ENCODE results near the gene AGAP1. TPM values are rescaled to one million over a fixed set of nuclear protein-coding genes. Genes with fewer than 3 reads are reported as not detected.

AGAP1 gene
- total RNA-seq, 1 donor from 2014 or later: 33.7 TPM

- no peak for TF ChIP-seq CTCF (IDR thresholded peaks at IDR 0.05; ENCODE audit: insufficient read depth, low read length, poor library complexity, severe bottlenecking)
- H3K27me3 ChIP-seq (ENCODE audit: control insufficient read depth, insufficient read depth, low read length): no peaks in the 10 kb centered on the region
- no peak overlapping the region for H3K4me3 ChIP-seq (ENCODE audit: low read depth, low read length)
- no peak for DNase-seq (ENCODE audit: low read depth)
- H3K36me3 ChIP-seq (ENCODE audit: control insufficient read depth, insufficient read depth, low read length): no peaks in the 10 kb centered on the region
These were observed 98.6 kb downstream of the AGAP1 start for GRCh38 chr2:235592430-235592829.

- no peaks in the 10 kb centered on the region for H3K27me3 ChIP-seq (ENCODE audit: control insufficient read depth, insufficient read depth, low read length)
- H3K4me3 ChIP-seq (ENCODE audit: low read depth, low read length): no peak overlapping the region
- TF ChIP-seq CTCF (IDR thresholded peaks at IDR 0.05; ENCODE audit: insufficient read depth, low read length, poor library complexity, severe bottlenecking): no peak
- H3K36me3 ChIP-seq (ENCODE audit: control insufficient read depth, insufficient read depth, low read length): no peaks in the 10 kb centered on the region
- no peak for DNase-seq (ENCODE audit: low read depth)
These were observed 99.0 kb downstream of the AGAP1 start for GRCh38 chr2:235592836-235593235.

- Histone ChIP-seq H3K36me3 (ENCODE audit: control insufficient read depth, insufficient read depth, low read length) (no peaks in the 10 kb centered on the region), H3K27me3 (ENCODE audit: control insufficient read depth, insufficient read depth, low read length) (no peaks in the 10 kb centered on the region), H3K4me3 (ENCODE audit: low read depth, low read length) (no peak overlapping the region)
- peak; percentile 51 for TF ChIP-seq CTCF (IDR thresholded peaks at IDR 0.05; ENCODE audit: insufficient read depth, low read length, poor library complexity, severe bottlenecking)
- no peak for DNase-seq (ENCODE audit: low read depth)
These were observed 100.2 kb downstream of the AGAP1 start for GRCh38 chr2:235594041-235594440.

- Histone ChIP-seq H3K36me3 (ENCODE audit: control insufficient read depth, insufficient read depth, low read length) (no peaks in the 10 kb centered on the region), H3K4me3 (ENCODE audit: low read depth, low read length) (no peak overlapping the region), H3K27me3 (ENCODE audit: control insufficient read depth, insufficient read depth, low read length) (no peaks in the 10 kb centered on the region)
- TF ChIP-seq CTCF (IDR thresholded peaks at IDR 0.05; ENCODE audit: insufficient read depth, low read length, poor library complexity, severe bottlenecking): no peak
- DNase-seq (ENCODE audit: low read depth): no peak
These were observed 101.1 kb downstream of the AGAP1 start for GRCh38 chr2:235594964-235595363.

DNA sequence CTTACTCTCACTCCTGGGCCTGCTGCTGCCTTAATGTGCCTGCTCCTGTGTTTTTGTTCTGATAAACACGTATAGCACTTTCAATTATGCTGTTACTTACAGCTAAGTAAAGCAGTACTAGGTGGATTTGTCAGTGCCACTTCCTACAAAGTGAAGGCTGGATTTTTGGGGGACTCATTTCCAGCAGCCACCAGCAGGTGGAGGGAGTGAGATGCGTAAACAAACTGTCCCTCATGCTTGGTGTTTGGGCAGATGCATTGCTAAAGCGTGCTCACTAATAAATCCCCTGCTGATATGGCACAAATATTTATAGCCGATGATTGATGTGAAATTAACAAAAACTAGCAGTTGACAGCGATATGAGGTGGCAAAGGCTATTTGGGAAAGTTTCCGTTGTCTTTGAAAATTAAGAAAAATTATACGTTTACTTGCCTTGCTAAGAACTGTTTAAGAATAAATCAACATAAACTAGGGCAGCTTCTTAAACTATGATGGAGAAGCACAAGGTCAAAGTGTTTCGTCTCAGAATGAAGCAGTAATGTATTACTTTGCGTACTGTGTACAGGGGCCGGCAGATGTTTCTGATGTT, 101.7 kb downstream of the AGAP1 start:
- DNase-seq (ENCODE audit: low read depth): no peak
- Histone ChIP-seq H3K36me3 (ENCODE audit: control insufficient read depth, insufficient read depth, low read length) (no peaks in the 10 kb centered on the region), H3K27me3 (ENCODE audit: control insufficient read depth, insufficient read depth, low read length) (no peaks in the 10 kb centered on the region), H3K4me3 (ENCODE audit: low read depth, low read length) (no peak overlapping the region)
- TF ChIP-seq CTCF (IDR thresholded peaks at IDR 0.05; ENCODE audit: insufficient read depth, low read length, poor library complexity, severe bottlenecking): peak; percentile 82

DNA sequence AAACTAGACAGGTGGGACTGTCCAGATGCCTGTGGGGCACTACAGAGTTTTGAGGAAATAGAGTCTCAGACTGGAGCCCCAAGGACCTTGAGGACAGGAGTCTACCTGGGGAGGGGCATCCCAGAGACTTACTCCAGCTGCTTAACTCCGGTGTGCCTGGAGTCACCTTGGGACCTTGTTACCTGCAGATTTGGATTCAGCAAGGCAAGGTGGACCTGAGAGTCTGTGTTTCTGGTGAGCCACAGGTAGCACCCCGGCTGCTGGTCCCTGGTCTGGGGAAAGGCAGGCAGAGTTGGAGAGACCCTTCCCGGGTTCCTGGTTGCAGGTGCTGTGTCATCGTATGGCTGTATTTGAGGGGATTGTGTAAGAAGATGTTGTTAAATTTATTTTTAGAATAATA, 102.4 kb downstream of the AGAP1 start:
- Histone ChIP-seq H3K36me3 (ENCODE audit: control insufficient read depth, insufficient read depth, low read length) (no peaks in the 10 kb centered on the region), H3K27me3 (ENCODE audit: control insufficient read depth, insufficient read depth, low read length) (no peaks in the 10 kb centered on the region), H3K4me3 (ENCODE audit: low read depth, low read length) (no peak overlapping the region)
- no peak for TF ChIP-seq CTCF (IDR thresholded peaks at IDR 0.05; ENCODE audit: insufficient read depth, low read length, poor library complexity, severe bottlenecking)
- no peak for DNase-seq (ENCODE audit: low read depth)
